Activated naive CD8-positive, alpha-beta T cell treated with anti-CD3 and anti-CD28 coated beads for 36 hours (primary cell): ENCODE data around the gene RERE. TPM values are rescaled to one million over a fixed set of nuclear protein-coding genes. Genes with fewer than 3 reads are reported as not detected.
"Not testable (repeated sequence)": the region's sequence is repeated elsewhere in the genome, so short reads cannot be mapped to it uniquely, and the experiment has no call there.

ENCODE experiments used
- DNase-seq: peaks from one replicate; pipeline ENCODE4 v3.0.0; 2021
- H3K27ac Mint-ChIP-seq: one replicate; pipeline ENCODE4 v1.8.0; 2022; ENCODE audit warnings: mild to moderate bottlenecking, moderate library complexity, mixed read lengths
- H3K27me3 Mint-ChIP-seq: one replicate; pipeline ENCODE4 v1.8.0; 2022; ENCODE audit warnings: mild to moderate bottlenecking, mixed read lengths
- H3K36me3 Mint-ChIP-seq: one replicate; pipeline ENCODE4 v1.8.0; 2021; ENCODE audit warnings: mild to moderate bottlenecking, mixed read lengths
- H3K4me1 Mint-ChIP-seq: one replicate; pipeline ENCODE4 v1.8.0; 2021; ENCODE audit warnings: mixed read lengths
- H3K4me3 Mint-ChIP-seq: one replicate; pipeline ENCODE4 v1.8.0; 2022; ENCODE audit warnings: mild to moderate bottlenecking, moderate library complexity, mixed read lengths
- H3K9me3 Mint-ChIP-seq: one replicate; pipeline ENCODE4 v1.8.0; 2022; ENCODE audit warnings: mixed read lengths
- total RNA-seq, 2 experiments: library from RNA; stranded (reverse); gene quantifications; one replicate each; pipeline ENCODE4 v1.2.3, GENCODE V29; 2021

RERE gene
- total RNA-seq, 2 experiments from 2014 or later, result 36.8 to 39.6 TPM

GRCh38 chr1:8619419-8619818 is 198.0 kb downstream of the RERE start:
- H3K27ac Mint-ChIP-seq, DNase-seq, H3K36me3 Mint-ChIP-seq, H3K27me3 Mint-ChIP-seq, H3K9me3 Mint-ChIP-seq, H3K4me3 Mint-ChIP-seq: not testable (repeated sequence)
- peaks cover 14% of the 10 kb centered on the region for H3K4me1 Mint-ChIP-seq

GRCh38 chr1:8616791-8617190 is 200.6 kb downstream of the RERE start:
- not testable (repeated sequence) for H3K36me3 Mint-ChIP-seq, H3K4me3 Mint-ChIP-seq, H3K27ac Mint-ChIP-seq, DNase-seq, H3K27me3 Mint-ChIP-seq, H3K9me3 Mint-ChIP-seq, H3K4me1 Mint-ChIP-seq

GRCh38 chr1:8611634-8612515 is 205.6 kb downstream of the RERE start:
- not testable (repeated sequence) for H3K27ac Mint-ChIP-seq

GRCh38 chr1:8607906-8608305 is 209.5 kb downstream of the RERE start:
- Mint-ChIP-seq H3K27me3 (no peaks in the 10 kb centered on the region), H3K9me3 (no peaks in the 10 kb centered on the region), H3K27ac (no peak overlapping the region), H3K4me1 (peaks cover 35% of the 10 kb centered on the region), H3K4me3 (no peak overlapping the region), H3K36me3 (peaks cover 2% of the 10 kb centered on the region)
- no peak for DNase-seq

More at GRCh38 chr1:8611634-8612515, 205.6 kb downstream of the RERE start:
- not testable (repeated sequence) for H3K4me3 Mint-ChIP-seq, H3K4me1 Mint-ChIP-seq, H3K9me3 Mint-ChIP-seq, H3K36me3 Mint-ChIP-seq, H3K27me3 Mint-ChIP-seq, DNase-seq

GRCh38 chr1:8604041-8604945 is 213.1 kb downstream of the RERE start:
- peaks cover 46% of the 10 kb centered on the region for H3K4me1 Mint-ChIP-seq
- H3K9me3 Mint-ChIP-seq, result peaks cover 2% of the 10 kb centered on the region
- H3K4me3 Mint-ChIP-seq, result peak overlapping the region; percentile 63
- peak overlapping the region; percentile 91 for H3K27ac Mint-ChIP-seq
- H3K36me3 Mint-ChIP-seq, result peaks cover 10% of the 10 kb centered on the region
- DNase-seq, result peak; percentile 54
- H3K27me3 Mint-ChIP-seq, result no peaks in the 10 kb centered on the region

- Mint-ChIP-seq H3K4me3 (peak overlapping the region; percentile 33), H3K27me3 (no peaks in the 10 kb centered on the region), H3K4me1 (peaks cover 46% of the 10 kb centered on the region), H3K9me3 (peaks cover 2% of the 10 kb centered on the region), H3K36me3 (peaks cover 10% of the 10 kb centered on the region), H3K27ac (peak overlapping the region; percentile 91)
- DNase-seq, result no peak
These were observed 214.2 kb downstream of the RERE start for GRCh38 chr1:8603220-8603616.

GRCh38 chr1:8602471-8603219 is 214.8 kb downstream of the RERE start:
- H3K36me3 Mint-ChIP-seq, result peaks cover 10% of the 10 kb centered on the region
- peak overlapping the region; percentile 33 for H3K4me3 Mint-ChIP-seq
- peaks cover 46% of the 10 kb centered on the region for H3K4me1 Mint-ChIP-seq
- peak; percentile 18 for DNase-seq
- H3K27me3 Mint-ChIP-seq, result no peaks in the 10 kb centered on the region
- H3K27ac Mint-ChIP-seq, result peak overlapping the region; percentile 91
- H3K9me3 Mint-ChIP-seq, result peaks cover 2% of the 10 kb centered on the region

GRCh38 chr1:8600336-8600735 is 217.1 kb downstream of the RERE start:
- Mint-ChIP-seq H3K27me3 (no peaks in the 10 kb centered on the region), H3K4me3 (no peak overlapping the region), H3K4me1 (peaks cover 50% of the 10 kb centered on the region), H3K36me3 (peaks cover 16% of the 10 kb centered on the region), H3K27ac (no peak overlapping the region), H3K9me3 (peaks cover 2% of the 10 kb centered on the region)
- no peak for DNase-seq

GRCh38 chr1:8599646-8600212 is 217.7 kb downstream of the RERE start:
- H3K27me3 Mint-ChIP-seq, result no peaks in the 10 kb centered on the region
- H3K36me3 Mint-ChIP-seq, result peaks cover 16% of the 10 kb centered on the region
- H3K27ac Mint-ChIP-seq, result no peak overlapping the region
- H3K4me1 Mint-ChIP-seq, result peaks cover 44% of the 10 kb centered on the region
- DNase-seq, result no peak
- peaks cover 2% of the 10 kb centered on the region for H3K9me3 Mint-ChIP-seq
- H3K4me3 Mint-ChIP-seq, result no peak overlapping the region

- peaks cover 36% of the 10 kb centered on the region for H3K4me1 Mint-ChIP-seq
- no peak overlapping the region for H3K27ac Mint-ChIP-seq
- peaks cover 21% of the 10 kb centered on the region for H3K36me3 Mint-ChIP-seq
- no peak for DNase-seq
- H3K27me3 Mint-ChIP-seq, result no peaks in the 10 kb centered on the region
- peaks cover 5% of the 10 kb centered on the region for H3K9me3 Mint-ChIP-seq
- no peak overlapping the region for H3K4me3 Mint-ChIP-seq
These were observed 218.7 kb downstream of the RERE start for GRCh38 chr1:8598783-8599182.

- H3K4me1 Mint-ChIP-seq, result peaks cover 30% of the 10 kb centered on the region
- H3K27me3 Mint-ChIP-seq, result no peaks in the 10 kb centered on the region
- H3K36me3 Mint-ChIP-seq, result peaks cover 27% of the 10 kb centered on the region
- peaks cover 5% of the 10 kb centered on the region for H3K9me3 Mint-ChIP-seq
- no peak overlapping the region for H3K4me3 Mint-ChIP-seq
- no peak for DNase-seq
- no peak overlapping the region for H3K27ac Mint-ChIP-seq
These were observed 219.2 kb downstream of the RERE start for GRCh38 chr1:8598060-8598724.

- peaks cover 30% of the 10 kb centered on the region for H3K36me3 Mint-ChIP-seq
- no peak for DNase-seq
- H3K4me3 Mint-ChIP-seq, result no peak overlapping the region
- H3K9me3 Mint-ChIP-seq, result peaks cover 5% of the 10 kb centered on the region
- peaks cover 23% of the 10 kb centered on the region for H3K4me1 Mint-ChIP-seq
- H3K27ac Mint-ChIP-seq, result no peak overlapping the region
- H3K27me3 Mint-ChIP-seq, result no peaks in the 10 kb centered on the region
These were observed 220.0 kb downstream of the RERE start for GRCh38 chr1:8597455-8597854.

- no peak overlapping the region for H3K4me3 Mint-ChIP-seq
- no peak overlapping the region for H3K27ac Mint-ChIP-seq
- DNase-seq, result no peak
- no peaks in the 10 kb centered on the region for H3K27me3 Mint-ChIP-seq
- peaks cover 24% of the 10 kb centered on the region for H3K36me3 Mint-ChIP-seq
- peaks cover 5% of the 10 kb centered on the region for H3K9me3 Mint-ChIP-seq
- peaks cover 24% of the 10 kb centered on the region for H3K4me1 Mint-ChIP-seq
These were observed 221.5 kb downstream of the RERE start for GRCh38 chr1:8595941-8596340.

GRCh38 chr1:8595332-8595731 is 222.1 kb downstream of the RERE start:
- no peaks in the 10 kb centered on the region for H3K27me3 Mint-ChIP-seq
- peaks cover 5% of the 10 kb centered on the region for H3K9me3 Mint-ChIP-seq
- no peak overlapping the region for H3K27ac Mint-ChIP-seq
- DNase-seq, result no peak
- peaks cover 27% of the 10 kb centered on the region for H3K4me1 Mint-ChIP-seq
- H3K36me3 Mint-ChIP-seq, result peaks cover 25% of the 10 kb centered on the region
- no peak overlapping the region for H3K4me3 Mint-ChIP-seq
